Stimulated activated CD8-positive, alpha-beta memory T cell treated with anti-CD3 and anti-CD28 coated beads, Interleukin-15, amount 100 ng/mL, for 24 hours (primary cell): ENCODE data around the gene TRIM71.
"Not testable (repeated sequence)": the region's sequence is repeated elsewhere in the genome, so short reads cannot be mapped to it uniquely, and the experiment has no call there.

Experiments
- DNase-seq: peaks from one replicate; pipeline ENCODE4 v3.0.0-alpha.2; 2020; ENCODE audit warnings: low read depth

TRIM71 gene

DNA sequence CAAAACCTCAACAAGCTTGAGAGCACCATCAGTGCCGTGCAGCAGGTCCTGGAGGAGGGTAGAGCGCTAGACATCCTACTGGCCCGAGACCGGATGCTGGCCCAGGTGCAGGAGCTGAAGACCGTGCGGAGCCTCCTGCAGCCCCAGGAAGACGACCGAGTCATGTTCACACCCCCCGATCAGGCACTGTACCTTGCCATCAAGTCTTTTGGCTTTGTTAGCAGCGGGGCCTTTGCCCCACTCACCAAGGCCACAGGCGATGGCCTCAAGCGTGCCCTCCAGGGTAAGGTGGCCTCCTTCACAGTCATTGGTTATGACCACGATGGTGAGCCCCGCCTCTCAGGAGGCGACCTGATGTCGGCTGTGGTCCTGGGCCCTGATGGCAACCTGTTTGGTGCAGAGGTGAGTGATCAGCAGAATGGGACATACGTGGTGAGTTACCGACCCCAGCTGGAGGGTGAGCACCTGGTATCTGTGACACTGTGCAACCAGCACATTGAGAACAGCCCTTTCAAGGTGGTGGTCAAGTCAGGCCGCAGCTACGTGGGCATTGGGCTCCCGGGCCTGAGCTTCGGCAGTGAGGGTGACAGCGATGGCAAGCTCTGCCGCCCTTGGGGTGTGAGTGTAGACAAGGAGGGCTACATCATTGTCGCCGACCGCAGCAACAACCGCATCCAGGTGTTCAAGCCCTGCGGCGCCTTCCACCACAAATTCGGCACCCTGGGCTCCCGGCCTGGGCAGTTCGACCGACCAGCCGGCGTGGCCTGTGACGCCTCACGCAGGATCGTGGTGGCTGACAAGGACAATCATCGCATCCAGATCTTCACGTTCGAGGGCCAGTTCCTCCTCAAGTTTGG lies 72.9 kb downstream of the TRIM71 start:
- DNase-seq: no peak

DNA sequence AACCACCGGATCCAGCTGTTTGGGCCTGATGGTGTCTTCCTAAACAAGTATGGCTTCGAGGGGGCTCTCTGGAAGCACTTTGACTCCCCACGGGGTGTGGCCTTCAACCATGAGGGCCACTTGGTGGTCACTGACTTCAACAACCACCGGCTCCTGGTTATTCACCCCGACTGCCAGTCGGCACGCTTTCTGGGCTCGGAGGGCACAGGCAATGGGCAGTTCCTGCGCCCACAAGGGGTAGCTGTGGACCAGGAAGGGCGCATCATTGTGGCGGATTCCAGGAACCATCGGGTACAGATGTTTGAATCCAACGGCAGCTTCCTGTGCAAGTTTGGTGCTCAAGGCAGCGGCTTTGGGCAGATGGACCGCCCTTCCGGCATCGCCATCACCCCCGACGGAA lies 73.6 kb downstream of the TRIM71 start:
- DNase-seq: no peak

DNA sequence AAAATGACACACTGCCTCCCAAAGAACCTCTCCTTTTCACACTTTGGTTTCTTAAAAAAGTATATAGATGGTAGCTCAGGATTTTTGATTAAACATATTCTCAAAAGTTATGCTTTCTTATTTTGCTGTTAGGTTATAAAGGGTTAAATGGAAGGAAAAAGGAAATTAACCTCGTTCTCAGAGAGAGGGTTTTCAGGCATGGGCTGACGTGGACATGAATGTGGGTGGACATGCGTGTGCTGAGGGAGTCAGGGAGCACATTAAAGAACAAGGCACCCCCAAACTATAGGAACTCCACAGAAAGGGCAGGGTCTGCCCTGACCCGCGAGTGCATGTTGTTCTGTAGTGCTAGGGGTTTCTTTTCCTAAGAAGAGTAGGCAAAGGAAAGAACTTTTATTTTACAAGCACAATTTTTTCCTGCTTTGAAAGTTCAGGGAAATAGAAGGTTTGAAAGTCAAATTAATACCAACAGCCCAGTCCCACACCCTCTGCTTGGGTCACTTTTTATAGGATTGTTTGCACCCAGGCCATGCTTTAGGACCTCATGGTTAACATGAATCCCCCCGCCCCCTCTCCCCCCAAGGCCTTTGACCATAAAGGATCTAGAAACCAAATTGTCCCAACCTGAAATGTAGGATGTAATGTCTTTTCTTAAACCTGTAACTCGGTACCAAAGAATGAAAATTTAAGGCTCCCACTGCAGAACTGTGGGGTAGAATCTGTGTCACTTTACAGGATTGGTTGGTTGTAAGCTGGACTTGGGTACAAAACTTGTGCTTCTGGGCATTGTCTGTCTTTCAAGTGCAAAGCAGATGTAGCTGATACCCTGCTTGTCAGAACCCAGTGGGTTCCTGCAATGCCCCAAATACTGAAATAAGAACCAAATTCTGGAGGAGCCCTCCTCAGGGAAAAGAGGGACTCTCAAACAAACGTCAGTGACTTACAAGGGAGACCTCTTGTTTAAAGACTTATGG lies 75.1 kb downstream of the TRIM71 start:
- DNase-seq: no peak

DNA sequence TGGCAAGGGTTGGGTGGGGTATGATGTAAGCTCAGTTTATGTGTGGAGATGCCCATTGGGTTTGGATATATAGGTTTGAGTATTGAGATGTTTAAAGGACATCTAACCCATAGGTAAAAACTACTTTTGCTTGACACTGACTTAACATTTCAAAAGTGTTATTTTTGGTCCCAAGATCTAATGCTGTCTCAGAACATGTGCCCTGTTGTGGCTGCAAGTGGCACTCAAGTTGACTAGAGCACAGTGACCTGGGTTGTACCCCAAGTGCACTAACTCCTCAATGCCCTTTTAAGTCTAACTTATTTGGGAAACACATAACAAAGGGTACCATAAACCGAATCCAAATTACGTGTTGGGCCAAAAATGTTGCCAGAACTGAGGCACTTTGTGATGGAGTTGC lies 77.2 kb downstream of the TRIM71 start:
- no peak for DNase-seq

DNA sequence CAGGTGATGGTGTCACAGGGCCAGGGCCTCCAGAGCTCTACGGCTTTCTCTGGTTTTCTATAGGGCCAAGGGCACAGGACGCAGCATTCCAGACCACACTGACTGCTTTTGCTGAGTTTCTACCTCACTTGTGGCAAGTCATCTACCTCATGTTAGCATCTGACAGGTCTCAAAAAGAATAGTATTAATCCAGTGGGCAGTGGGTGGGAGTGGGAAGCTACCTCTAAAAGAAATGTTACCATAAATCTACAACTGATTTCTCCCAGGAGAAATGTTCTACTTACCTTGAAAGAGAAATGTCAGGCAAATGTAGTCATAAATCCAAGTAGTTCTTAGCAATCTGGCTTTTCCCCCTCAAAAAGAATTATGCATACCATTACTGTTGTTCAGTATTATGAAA lies 77.9 kb downstream of the TRIM71 start:
- DNase-seq: no peak

DNA sequence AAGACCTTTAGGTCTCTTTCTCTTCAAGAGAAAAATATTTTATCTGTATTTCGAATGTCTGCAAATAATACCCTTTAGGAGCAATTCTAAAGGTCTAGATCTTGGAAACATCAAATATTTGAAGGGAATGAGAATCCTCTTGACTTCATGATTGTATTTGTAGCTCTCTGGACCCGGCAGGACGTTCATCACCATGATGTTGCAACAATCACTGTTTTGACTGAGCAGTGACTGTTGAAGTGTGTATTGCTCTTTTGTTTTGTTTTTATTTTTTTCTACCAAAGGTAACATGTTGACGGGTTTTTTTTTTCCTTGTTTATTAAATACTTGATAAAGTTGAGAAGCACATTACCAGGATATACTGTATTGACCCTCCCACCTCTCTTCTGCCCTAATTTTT lies 78.3 kb downstream of the TRIM71 start:
- DNase-seq: no peak

DNA sequence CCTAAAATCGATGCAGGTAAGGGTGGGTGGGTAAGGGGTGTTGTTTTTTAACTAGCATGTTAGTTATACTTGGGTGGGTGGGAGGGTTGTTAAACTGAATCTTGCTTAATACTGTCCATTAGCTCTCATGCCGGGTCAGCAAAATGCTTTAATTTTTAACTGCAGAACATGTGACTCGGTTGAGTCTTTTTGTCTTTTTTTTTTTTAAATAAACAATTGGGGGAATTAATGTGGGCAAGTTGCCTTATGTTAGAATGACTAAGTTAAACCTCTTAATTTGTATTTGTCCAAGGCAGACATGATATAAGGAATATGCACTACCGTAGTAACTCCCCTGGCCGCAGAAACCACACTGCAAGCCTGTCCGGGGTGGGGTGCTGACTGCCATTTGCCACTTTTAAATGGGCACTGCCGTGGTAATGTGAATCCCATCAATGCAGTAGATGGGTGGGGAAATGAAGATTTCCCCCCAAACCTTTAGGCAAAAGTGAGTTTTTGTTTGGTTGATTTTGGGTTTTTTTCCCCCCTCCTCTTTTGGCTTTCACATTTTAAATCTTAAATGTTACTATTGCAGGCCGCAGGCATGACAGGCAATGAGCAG lies 79.3 kb downstream of the TRIM71 start:
- DNase-seq: no peak

DNA sequence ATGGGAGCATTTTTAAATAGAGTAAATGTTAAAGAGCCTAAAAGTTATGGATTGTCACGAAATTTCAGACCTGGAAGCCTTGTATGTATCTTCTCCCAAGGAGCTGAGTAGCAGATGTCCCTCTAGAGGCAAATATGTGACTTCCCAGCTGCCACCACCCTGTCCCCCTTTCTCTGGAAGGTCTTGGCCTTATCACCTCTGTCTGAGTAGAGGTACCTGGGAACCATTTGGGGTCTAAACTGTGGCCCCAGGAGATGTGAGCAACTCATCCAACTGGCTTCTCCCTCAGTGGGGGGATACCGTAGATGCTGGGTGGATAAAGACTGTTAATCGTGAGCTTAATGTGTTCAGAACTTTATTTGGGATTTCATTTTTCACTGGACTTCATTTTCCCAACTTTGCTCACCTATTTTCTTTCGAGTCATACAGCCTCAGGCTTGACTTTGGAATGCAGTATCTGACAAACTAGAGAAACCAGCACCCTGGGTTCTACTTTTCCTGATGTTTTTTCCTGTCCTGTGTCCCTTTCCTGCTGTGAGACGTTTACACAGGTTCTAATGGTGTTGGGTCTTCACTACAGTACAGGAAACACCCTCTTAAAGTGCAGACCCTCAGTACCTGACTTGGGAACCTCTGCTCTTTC lies 80.3 kb downstream of the TRIM71 start:
- DNase-seq: no peak

DNA sequence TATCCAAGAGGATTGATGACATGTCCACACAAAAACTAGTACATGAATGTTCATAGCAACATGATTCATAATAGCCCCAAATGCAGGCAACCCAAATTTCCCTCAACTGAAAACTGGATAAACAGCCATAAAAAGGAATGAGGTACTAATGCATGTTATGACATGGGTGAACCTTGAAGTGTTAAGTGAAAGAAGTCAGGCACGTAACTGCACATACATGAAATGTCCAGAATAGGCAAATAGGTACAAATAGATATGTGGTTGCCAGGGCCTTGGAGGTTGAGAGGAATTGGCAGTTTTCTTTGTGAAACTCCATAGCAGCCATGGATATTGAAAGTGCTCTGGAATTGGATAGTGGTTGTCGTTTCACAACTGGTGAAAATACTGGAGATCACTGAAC lies 81.5 kb downstream of the TRIM71 start:
- no peak for DNase-seq

DNA sequence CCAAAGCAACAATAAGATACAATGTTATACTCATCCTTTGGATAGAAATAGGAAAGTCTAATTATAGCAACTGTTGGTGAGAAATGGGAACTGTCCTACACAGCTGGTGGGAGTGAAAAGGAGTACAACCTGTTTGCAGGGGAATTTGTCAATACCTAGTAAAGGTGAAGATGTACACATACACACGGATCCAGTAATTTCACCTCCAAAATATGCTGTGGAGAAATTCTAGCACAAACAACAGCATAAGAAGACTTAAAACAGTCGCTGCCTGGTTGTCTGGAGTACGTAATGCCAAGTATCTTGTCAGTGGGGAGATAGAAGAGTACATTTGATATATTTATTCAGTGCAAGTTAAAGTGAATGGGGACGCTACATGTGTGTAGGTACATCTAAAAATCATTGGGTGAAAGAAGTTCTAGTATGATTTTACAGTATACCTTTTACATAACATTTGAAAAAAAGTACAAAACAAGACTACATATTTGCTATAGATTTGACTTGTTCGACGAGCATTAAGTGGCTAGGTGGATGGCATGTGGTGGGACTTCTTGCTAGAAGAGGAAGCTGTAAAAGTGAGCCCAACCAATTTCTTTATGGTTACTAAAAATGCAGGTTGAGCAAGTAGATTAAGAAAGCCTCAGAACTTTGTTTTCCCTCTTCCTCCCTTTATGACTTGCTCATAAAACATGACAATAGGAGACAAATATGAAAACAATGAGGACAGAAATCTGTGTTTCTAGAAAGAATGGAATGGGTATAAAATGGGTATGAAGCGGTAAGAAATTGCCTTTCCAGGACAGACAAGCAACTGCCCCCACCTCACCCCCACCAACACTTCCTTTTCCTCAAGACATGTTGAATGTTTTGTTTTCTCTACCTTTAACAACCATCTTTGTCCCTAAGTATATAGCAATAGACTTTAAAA lies 83.5 kb downstream of the TRIM71 start:
- no peak for DNase-seq

DNA sequence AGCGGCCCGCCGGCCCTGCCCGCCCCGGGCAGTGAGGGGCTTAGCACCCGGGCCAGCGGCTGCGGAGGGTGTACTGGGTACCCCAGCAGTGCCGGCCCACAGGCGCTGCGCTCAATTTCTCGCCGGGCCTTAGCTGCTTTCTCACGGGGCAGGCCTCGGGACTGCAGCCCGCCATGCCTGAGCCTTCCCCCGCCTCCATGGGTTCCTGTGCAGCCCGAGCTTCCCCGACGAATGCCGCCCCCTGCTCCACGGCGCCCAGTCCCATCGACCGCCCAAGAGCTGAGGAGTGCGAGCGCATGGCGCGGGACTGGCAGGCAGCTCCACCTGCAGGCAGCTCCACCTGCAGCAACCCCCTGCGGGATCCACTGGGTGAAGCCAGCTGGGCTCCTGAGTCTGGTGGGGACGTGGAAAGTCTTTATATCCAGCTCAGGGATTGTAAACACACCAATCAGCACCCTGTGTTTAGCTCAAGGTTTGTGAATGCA lies 85.1 kb downstream of the TRIM71 start:
- DNase-seq: not testable (repeated sequence)

DNA sequence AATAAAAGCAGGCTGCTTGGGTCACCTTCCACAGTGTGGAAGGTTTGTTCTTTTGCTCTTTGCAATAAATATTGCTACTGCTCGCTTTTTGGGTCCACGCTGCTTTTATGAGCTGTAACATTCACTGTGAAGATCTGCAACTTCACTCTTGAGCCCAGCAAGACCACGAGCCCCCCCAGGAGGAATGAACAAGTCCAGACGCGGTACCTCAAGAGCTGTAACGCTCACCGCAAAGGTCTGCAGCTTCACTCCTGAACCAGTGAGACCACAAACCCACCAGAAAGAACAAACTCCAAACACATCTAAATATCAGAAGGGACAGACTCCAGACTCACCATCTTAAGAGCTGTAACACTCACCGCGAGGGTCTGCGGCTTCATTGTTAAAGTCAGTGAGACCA lies 86.2 kb downstream of the TRIM71 start:
- no peak for DNase-seq

DNA sequence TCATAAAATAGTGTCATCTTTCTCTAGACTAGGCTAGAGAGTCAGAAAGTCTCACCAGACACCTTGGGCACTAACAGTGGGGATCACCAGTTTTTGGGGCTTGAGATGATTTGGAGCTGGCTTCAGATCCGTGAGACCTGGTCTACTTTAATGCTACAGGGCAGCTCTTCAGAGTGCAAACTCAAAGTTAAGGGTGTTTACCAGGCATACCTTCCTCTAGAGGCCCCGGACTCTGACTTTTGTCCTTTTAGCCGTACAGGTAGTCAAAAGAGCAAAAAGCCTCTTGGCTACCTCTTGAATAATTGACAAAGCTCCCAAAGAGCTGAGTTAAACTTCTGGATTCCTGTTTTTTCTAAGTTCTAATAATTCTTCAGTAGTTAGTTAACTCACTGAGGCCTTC lies 92.2 kb downstream of the TRIM71 start:
- no peak for DNase-seq

DNA sequence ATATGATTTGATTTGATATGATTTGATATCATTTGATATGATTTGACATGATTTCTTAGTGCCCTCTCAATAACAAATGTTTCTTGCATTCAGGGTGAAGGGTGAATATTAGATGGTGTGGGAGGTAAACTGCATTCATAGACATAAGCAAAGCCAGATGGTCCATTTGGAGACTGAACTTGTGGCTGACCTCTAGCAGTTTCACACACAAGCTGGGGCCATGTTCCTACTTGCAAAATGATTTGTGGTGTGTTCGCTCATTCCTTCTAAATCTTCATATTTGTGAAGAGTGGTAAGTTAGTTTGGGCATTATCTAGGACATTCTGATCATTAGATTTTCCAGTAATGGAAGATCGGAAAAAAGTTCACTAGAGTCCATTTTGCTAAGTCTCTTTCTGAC lies 93.2 kb downstream of the TRIM71 start:
- DNase-seq: no peak

DNA sequence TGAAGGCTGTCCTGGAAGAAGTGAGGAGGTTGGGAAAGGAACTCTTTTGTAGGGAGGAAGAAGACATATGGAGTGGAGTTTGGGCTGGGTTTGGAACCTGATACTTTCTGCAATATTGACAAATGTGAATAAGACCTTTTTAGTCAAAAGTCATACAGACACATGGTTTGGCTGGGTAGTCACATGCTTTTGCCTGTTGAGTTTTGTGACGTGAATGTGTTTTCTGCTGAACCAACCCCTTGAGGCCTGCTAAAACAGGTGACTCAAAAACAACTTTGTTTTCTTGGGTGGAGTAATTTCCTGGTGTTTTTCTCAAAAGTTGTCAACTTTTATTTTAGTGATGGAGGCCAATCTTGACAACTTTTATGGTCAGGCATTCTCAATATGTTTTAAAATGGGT lies 94.2 kb downstream of the TRIM71 start:
- no peak for DNase-seq

DNA sequence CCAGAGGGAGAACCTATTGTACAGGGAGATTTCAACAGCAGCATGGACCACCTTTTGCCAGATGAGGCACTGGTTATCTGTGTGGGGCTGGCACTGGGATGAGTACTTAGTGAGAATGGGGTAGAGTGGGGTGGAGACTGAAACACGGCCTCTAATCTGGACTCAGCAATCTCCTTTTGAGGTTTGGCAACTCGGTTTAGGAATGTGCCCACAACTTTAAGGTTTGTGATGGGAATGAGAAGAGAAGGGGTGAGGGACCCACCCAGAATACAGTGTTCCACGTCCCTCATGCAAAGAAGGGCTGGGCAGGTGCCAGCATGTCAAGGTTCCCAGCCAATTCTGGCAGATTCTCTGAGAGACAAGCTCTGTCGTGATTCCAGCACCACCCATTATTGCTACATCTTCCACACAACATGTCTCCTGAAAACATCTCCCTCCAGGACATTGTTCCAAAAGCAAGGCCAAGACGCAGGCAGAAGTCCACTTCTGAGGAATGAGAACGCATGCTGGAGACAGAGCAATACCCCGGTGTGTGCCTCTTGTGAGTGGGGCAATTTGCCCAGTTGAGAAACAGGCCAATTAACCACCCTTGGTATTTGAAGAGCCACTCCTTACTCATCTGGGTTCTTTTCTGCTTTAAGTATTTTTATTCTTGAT lies 96.1 kb downstream of the TRIM71 start:
- DNase-seq: no peak

DNA sequence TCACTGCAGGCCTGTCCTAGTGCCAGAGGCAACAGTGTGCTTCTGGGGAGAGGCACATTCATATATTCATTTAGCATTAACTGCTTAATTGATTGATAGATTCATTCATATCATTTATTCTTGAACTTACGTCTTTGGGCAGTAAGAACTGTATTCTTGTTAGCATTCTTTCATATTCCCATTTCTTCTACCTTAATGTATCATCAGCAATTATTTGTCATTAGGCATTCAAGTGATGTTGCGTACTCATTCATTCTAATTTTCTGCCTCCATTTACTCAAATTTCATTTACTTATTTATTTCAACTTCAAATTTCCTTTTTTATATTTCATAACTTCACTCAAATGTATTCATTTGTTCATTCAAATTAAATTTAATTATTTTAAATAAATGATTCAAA lies 102.1 kb downstream of the TRIM71 start:
- DNase-seq: no peak

DNA sequence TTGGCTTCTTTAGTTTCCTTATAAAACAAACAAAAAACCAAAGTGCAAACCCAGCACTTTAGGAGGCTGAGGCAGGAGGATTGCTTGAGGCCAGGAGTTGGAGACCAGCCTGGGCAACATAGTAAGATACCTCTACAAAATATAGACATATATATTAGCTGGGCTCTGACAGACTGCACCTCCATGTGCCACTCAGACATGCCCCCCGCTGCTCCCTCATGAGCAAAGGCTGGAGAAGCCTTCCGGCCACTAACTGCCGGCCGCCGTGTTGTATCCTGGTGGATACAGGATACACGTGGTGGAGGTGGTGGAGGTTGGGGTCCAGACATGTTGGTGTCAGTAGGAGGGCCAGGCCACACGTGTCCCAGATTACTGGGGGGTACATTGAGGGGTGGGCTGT lies 104.3 kb downstream of the TRIM71 start:
- DNase-seq: no peak

DNA sequence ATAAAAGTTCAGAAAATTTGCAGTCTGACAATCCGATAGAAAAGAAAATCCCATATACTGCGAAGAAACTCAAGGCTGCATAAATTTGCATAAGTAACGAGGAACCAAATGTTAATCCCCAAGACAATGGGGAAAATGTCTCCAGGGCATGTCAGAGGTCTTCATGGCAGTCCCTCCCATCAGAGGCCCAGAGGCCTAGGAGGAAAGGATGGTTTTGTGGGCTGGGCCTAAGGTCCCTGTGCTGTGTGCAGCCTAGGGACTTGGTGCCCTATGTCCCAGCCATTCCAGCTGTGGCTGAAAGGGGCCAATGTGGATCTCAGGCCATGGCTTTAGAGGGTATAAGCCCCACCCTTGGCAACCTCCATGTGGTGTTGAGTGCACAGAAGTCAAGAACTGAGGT lies 112.4 kb downstream of the TRIM71 start:
- no peak for DNase-seq

DNA sequence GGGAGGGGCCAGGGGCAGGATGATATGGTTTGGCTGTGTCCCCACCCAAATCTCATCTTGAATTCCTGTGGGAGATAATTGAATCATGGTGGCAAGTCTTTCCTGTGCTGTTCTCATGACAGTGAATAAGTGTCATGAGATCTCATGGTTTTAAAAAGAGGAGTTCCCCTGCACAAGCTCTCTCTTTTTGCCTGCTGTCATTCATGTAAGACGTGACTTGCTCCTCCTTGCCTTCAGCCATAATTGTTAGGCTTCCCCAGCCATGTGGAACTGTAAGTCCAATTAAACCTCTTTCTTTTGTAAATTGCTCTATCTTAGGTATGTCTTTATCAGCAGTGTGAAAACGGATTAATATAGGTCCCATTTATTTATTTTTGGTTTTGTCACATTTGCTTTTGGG lies 113.5 kb downstream of the TRIM71 start:
- DNase-seq: not testable (repeated sequence)
